ENCODE measurements around the gene TLN1.
A peak's percentile ranks its signal among the peaks of the same experiment; 100 is the strongest.

The TLN1 gene

GRCh38 chr9:35729101-35729500, 2.9 kb downstream of the TLN1 start:
- Histone ChIP-seq H3K27me3 (ENCODE audit: control insufficient read depth in 1 of 2, insufficient read depth in 2 of 2, low read length in 2 of 2) (no peaks in the 10 kb centered on the region), H3K27ac (ENCODE audit: low read length) (peak overlapping the region; percentile 99), H3K36me3 (ENCODE audit: control insufficient read depth in 2 of 2, insufficient read depth in 2 of 2, low read length in 2 of 2) (peaks cover 15 to 20% of the 10 kb centered on the region in 2 donors), H3K4me3 (ENCODE audit: low read length in 2 of 2) (peak overlapping the region; percentile 94 to 95), H3K9ac (ENCODE audit: low read length in 2 of 2) (peak overlapping the region; percentile 99 to 100), H3K9me3 (ENCODE audit: control insufficient read depth in 2 of 2, low read length in 2 of 2) (no peaks in the 10 kb centered on the region), H3K4me1 (ENCODE audit: control insufficient read depth, insufficient read depth, low read length) (peaks cover 74% of the 10 kb centered on the region)

GRCh38 chr9:35728041-35728971, 3.7 kb downstream of the TLN1 start:
- peaks cover 66% of the 10 kb centered on the region for H3K4me1 ChIP-seq (ENCODE audit: control insufficient read depth, insufficient read depth, low read length)
- peak overlapping the region; percentile 94 to 95 for H3K4me3 ChIP-seq (ENCODE audit: low read length in 2 of 2)
- no peaks in the 10 kb centered on the region for H3K27me3 ChIP-seq (ENCODE audit: control insufficient read depth in 1 of 2, insufficient read depth in 2 of 2, low read length in 2 of 2)
- H3K9me3 ChIP-seq (ENCODE audit: control insufficient read depth in 2 of 2, low read length in 2 of 2) = no peaks in the 10 kb centered on the region
- peak overlapping the region; percentile 99 to 100 for H3K9ac ChIP-seq (ENCODE audit: low read length in 2 of 2)
- H3K27ac ChIP-seq (ENCODE audit: low read length) = peak overlapping the region; percentile 99
- peaks cover 23 to 28% of the 10 kb centered on the region in 2 donors for H3K36me3 ChIP-seq (ENCODE audit: control insufficient read depth in 2 of 2, insufficient read depth in 2 of 2, low read length in 2 of 2)

- H3K9ac ChIP-seq (ENCODE audit: low read length in 2 of 2) = peak overlapping the region; percentile 99 to 100
- no peaks in the 10 kb centered on the region for H3K27me3 ChIP-seq (ENCODE audit: control insufficient read depth in 1 of 2, insufficient read depth in 2 of 2, low read length in 2 of 2)
- H3K36me3 ChIP-seq (ENCODE audit: control insufficient read depth in 2 of 2, insufficient read depth in 2 of 2, low read length in 2 of 2) = peaks cover 29 to 32% of the 10 kb centered on the region in 2 donors
- H3K9me3 ChIP-seq (ENCODE audit: control insufficient read depth in 2 of 2, low read length in 2 of 2) = no peaks in the 10 kb centered on the region
- peak overlapping the region; percentile 99 for H3K27ac ChIP-seq (ENCODE audit: low read length)
- peaks cover 60% of the 10 kb centered on the region for H3K4me1 ChIP-seq (ENCODE audit: control insufficient read depth, insufficient read depth, low read length)
- H3K4me3 ChIP-seq (ENCODE audit: low read length in 2 of 2) = peak overlapping the region; percentile 94 to 95
Measured at GRCh38 chr9:35727676-35728040, 4.3 kb downstream of the TLN1 start.

- H3K4me3 ChIP-seq (ENCODE audit: low read length in 2 of 2) = peak overlapping the region; percentile 94 to 95
- H3K36me3 ChIP-seq (ENCODE audit: control insufficient read depth in 2 of 2, insufficient read depth in 2 of 2, low read length in 2 of 2) = peaks cover 36 to 40% of the 10 kb centered on the region in 2 donors
- no peaks in the 10 kb centered on the region for H3K9me3 ChIP-seq (ENCODE audit: control insufficient read depth in 2 of 2, low read length in 2 of 2)
- H3K4me1 ChIP-seq (ENCODE audit: control insufficient read depth, insufficient read depth, low read length) = peaks cover 57% of the 10 kb centered on the region
- H3K27ac ChIP-seq (ENCODE audit: low read length) = peak overlapping the region; percentile 99
- peak overlapping the region; percentile 99 to 100 for H3K9ac ChIP-seq (ENCODE audit: low read length in 2 of 2)
- no peaks in the 10 kb centered on the region for H3K27me3 ChIP-seq (ENCODE audit: control insufficient read depth in 1 of 2, insufficient read depth in 2 of 2, low read length in 2 of 2)
Measured at GRCh38 chr9:35726931-35727330, 5.1 kb downstream of the TLN1 start.

GRCh38 chr9:35725362-35725761, 6.6 kb downstream of the TLN1 start:
- Histone ChIP-seq H3K9ac (ENCODE audit: low read length in 2 of 2) (peak overlapping the region in 1 of 2 donors; percentile 21), H3K27ac (ENCODE audit: low read length) (peak overlapping the region; percentile 46), H3K27me3 (ENCODE audit: control insufficient read depth in 1 of 2, insufficient read depth in 2 of 2, low read length in 2 of 2) (no peaks in the 10 kb centered on the region), H3K9me3 (ENCODE audit: control insufficient read depth in 2 of 2, low read length in 2 of 2) (no peaks in the 10 kb centered on the region), H3K36me3 (ENCODE audit: control insufficient read depth in 2 of 2, insufficient read depth in 2 of 2, low read length in 2 of 2) (peaks cover 51 to 55% of the 10 kb centered on the region in 2 donors), H3K4me3 (ENCODE audit: low read length in 2 of 2) (no peak overlapping the region), H3K4me1 (ENCODE audit: control insufficient read depth, insufficient read depth, low read length) (peaks cover 52% of the 10 kb centered on the region)

- Histone ChIP-seq H3K36me3 (ENCODE audit: control insufficient read depth in 2 of 2, insufficient read depth in 2 of 2, low read length in 2 of 2) (peaks cover 66 to 70% of the 10 kb centered on the region in 2 donors), H3K9me3 (ENCODE audit: control insufficient read depth in 2 of 2, low read length in 2 of 2) (no peaks in the 10 kb centered on the region), H3K27ac (ENCODE audit: low read length) (peak overlapping the region; percentile 49), H3K4me1 (ENCODE audit: control insufficient read depth, insufficient read depth, low read length) (peaks cover 38% of the 10 kb centered on the region), H3K27me3 (ENCODE audit: control insufficient read depth in 1 of 2, insufficient read depth in 2 of 2, low read length in 2 of 2) (no peaks in the 10 kb centered on the region), H3K9ac (ENCODE audit: low read length in 2 of 2) (no peak overlapping the region), H3K4me3 (ENCODE audit: low read length in 2 of 2) (no peak overlapping the region)
Measured at GRCh38 chr9:35723908-35724307, 8.1 kb downstream of the TLN1 start.

- peak overlapping the region; percentile 49 for H3K27ac ChIP-seq (ENCODE audit: low read length)
Measured at GRCh38 chr9:35723426-35723825, 8.6 kb downstream of the TLN1 start.

GRCh38 chr9:35719546-35719945, 12.4 kb downstream of the TLN1 start:
- Histone ChIP-seq H3K27ac (ENCODE audit: low read length) (peak overlapping the region; percentile 41), H3K9me3 (ENCODE audit: control insufficient read depth in 2 of 2, low read length in 2 of 2) (no peaks in the 10 kb centered on the region), H3K36me3 (ENCODE audit: control insufficient read depth in 2 of 2, insufficient read depth in 2 of 2, low read length in 2 of 2) (peaks cover 95 to 99% of the 10 kb centered on the region in 2 donors), H3K4me1 (ENCODE audit: control insufficient read depth, insufficient read depth, low read length) (no peaks in the 10 kb centered on the region), H3K9ac (ENCODE audit: low read length in 2 of 2) (no peak overlapping the region), H3K27me3 (ENCODE audit: control insufficient read depth in 1 of 2, insufficient read depth in 2 of 2, low read length in 2 of 2) (no peaks in the 10 kb centered on the region), H3K4me3 (ENCODE audit: low read length in 2 of 2) (no peak overlapping the region)

More at GRCh38 chr9:35723426-35723825, 8.6 kb downstream of the TLN1 start:
- Histone ChIP-seq H3K27me3 (ENCODE audit: control insufficient read depth in 1 of 2, insufficient read depth in 2 of 2, low read length in 2 of 2) (no peaks in the 10 kb centered on the region), H3K9me3 (ENCODE audit: control insufficient read depth in 2 of 2, low read length in 2 of 2) (no peaks in the 10 kb centered on the region), H3K9ac (ENCODE audit: low read length in 2 of 2) (no peak overlapping the region), H3K4me1 (ENCODE audit: control insufficient read depth, insufficient read depth, low read length) (peaks cover 33% of the 10 kb centered on the region), H3K36me3 (ENCODE audit: control insufficient read depth in 2 of 2, insufficient read depth in 2 of 2, low read length in 2 of 2) (peaks cover 71 to 75% of the 10 kb centered on the region in 2 donors), H3K4me3 (ENCODE audit: low read length in 2 of 2) (no peak overlapping the region)

GRCh38 chr9:35718721-35719511, 13.1 kb downstream of the TLN1 start:
- Histone ChIP-seq H3K27ac (ENCODE audit: low read length) (peak overlapping the region; percentile 41), H3K9ac (ENCODE audit: low read length in 2 of 2) (no peak overlapping the region), H3K36me3 (ENCODE audit: control insufficient read depth in 2 of 2, insufficient read depth in 2 of 2, low read length in 2 of 2) (peaks cover 95 to 99% of the 10 kb centered on the region in 2 donors), H3K9me3 (ENCODE audit: control insufficient read depth in 2 of 2, low read length in 2 of 2) (no peaks in the 10 kb centered on the region), H3K4me3 (ENCODE audit: low read length in 2 of 2) (no peak overlapping the region), H3K4me1 (ENCODE audit: control insufficient read depth, insufficient read depth, low read length) (no peaks in the 10 kb centered on the region), H3K27me3 (ENCODE audit: control insufficient read depth in 1 of 2, insufficient read depth in 2 of 2, low read length in 2 of 2) (no peaks in the 10 kb centered on the region)

GRCh38 chr9:35717132-35717870, 14.7 kb downstream of the TLN1 start:
- Histone ChIP-seq H3K27me3 (ENCODE audit: control insufficient read depth in 1 of 2, insufficient read depth in 2 of 2, low read length in 2 of 2) (no peaks in the 10 kb centered on the region), H3K4me1 (ENCODE audit: control insufficient read depth, insufficient read depth, low read length) (no peaks in the 10 kb centered on the region), H3K9me3 (ENCODE audit: control insufficient read depth in 2 of 2, low read length in 2 of 2) (no peaks in the 10 kb centered on the region), H3K4me3 (ENCODE audit: low read length in 2 of 2) (no peak overlapping the region), H3K9ac (ENCODE audit: low read length in 2 of 2) (no peak overlapping the region), H3K27ac (ENCODE audit: low read length) (peak overlapping the region; percentile 25), H3K36me3 (ENCODE audit: control insufficient read depth in 2 of 2, insufficient read depth in 2 of 2, low read length in 2 of 2) (peaks cover 94 to 97% of the 10 kb centered on the region in 2 donors)

All from stomach smooth muscle (tissue), 2 donors.